ENCODE results near the gene YIPF6. TPM values are rescaled to one million over a fixed set of nuclear protein-coding genes. Genes with fewer than 3 reads are reported as not detected.
A peak's percentile ranks its signal among the peaks of the same experiment; 100 is the strongest.

YIPF6 gene
- total and polyA plus RNA-seq, 8 donors: 38.3 to 54.5 (median 45.6) TPM

DNA sequence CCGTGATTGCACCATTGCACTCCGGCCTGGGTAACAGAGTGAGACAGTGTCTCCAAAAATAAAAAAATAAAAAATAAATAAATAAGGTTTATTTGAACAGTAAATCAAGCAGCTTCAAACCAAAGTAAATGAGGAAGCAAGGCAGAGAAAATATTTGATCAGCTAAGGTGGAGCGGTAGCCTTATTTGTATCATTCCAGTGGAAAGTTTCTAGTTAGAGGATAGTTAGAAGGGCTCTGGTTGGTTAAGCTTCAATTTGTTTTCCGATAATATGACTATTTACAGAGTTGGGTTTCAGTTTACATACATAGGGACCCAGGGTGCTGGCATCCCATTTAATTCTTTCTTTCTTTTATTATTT is 43.7 kb upstream of the YIPF6 start:
- DNase-seq (no peak), ATAC-seq (peak; percentile 65)
- no peak for TF ChIP-seq CTCF (IDR thresholded peaks at IDR 0.05)
- intact Hi-C loops (cut with DNase I): no loop called here
- no peaks in the 10 kb centered on the region for H3K9me3 ChIP-seq
- no peak overlapping the region for H3K27ac ChIP-seq
- no peak overlapping the region for H3K4me3 ChIP-seq
- H3K4me1 ChIP-seq: no peaks in the 10 kb centered on the region
- H3K27me3 ChIP-seq: no peaks in the 10 kb centered on the region
- H3K36me3 ChIP-seq: no peaks in the 10 kb centered on the region

DNA sequence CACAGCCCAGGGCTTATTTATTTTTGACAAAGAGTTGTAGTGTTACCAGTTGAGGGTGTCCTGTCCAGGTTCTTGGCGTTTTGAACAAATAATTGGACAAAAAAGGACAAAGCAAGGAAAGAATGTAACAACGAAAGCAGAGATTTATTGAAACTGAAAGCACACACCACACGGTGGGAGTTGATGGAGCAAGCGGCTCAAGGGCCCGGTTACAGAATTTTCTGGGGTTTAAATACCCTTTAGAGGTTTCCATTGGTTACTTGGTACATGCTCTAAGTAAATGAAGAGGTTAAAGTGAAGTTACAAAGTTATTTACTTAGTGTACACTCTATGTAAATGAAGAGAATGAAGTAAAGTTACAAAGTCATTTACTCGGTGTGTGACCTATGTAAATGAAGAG is 37.8 kb upstream of the YIPF6 start:
- TF ChIP-seq CTCF (IDR thresholded peaks at IDR 0.05): no peak
- Histone ChIP-seq H3K27me3 (no peaks in the 10 kb centered on the region), H3K4me1 (no peaks in the 10 kb centered on the region), H3K36me3 (no peaks in the 10 kb centered on the region), H3K4me3 (no peak overlapping the region), H3K9me3 (no peaks in the 10 kb centered on the region), H3K27ac (peak overlapping the region in 1 of 2 donors; percentile 28)
- no peak for DNase-seq
- ATAC-seq: peak; percentile 27
- intact Hi-C loops (cut with DNase I): loop anchor here in 1 of 2 donors (10.0 kb wide), 1 partner anchor 266 kb away; no protein-coding TSS in a partner anchor

- no peaks in the 10 kb centered on the region for H3K27me3 ChIP-seq
- H3K36me3 ChIP-seq: no peaks in the 10 kb centered on the region
- intact Hi-C loops (cut with DNase I): loop anchor here in 1 of 2 donors (10.0 kb wide), 1 partner anchor 267 kb away; no protein-coding TSS in a partner anchor
- no peak overlapping the region for H3K4me3 ChIP-seq
- H3K9me3 ChIP-seq: no peaks in the 10 kb centered on the region
- H3K4me1 ChIP-seq: no peaks in the 10 kb centered on the region
- DNase-seq (no peak), ATAC-seq (no peak)
- TF ChIP-seq CTCF (IDR thresholded peaks at IDR 0.05): no peak
- peak overlapping the region in 1 of 2 donors; percentile 28 for H3K27ac ChIP-seq
Observed at GRCh38 chrX:68461576-68461975, 37.3 kb upstream of the YIPF6 start.

DNA sequence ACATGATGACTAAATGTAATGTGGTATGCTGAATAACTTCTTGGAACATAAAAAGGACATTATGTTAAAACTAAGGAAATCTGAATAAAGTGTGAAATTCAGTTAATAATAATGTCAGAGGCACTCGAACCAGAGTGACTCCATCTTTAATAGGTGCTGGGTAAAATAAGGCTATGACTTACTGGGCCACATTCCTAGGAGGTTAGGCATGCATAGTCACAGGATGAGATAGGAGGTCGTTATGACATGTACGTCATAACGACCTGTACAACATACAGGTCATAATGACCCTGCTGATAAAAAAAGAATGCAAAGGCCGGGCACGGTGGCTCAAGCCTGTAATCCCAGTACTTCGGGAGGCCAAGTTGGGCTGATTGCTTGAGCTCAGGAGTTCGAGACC is 36.7 kb upstream of the YIPF6 start:
- DNase-seq: no peak
- no peaks in the 10 kb centered on the region for H3K36me3 ChIP-seq
- no peaks in the 10 kb centered on the region for H3K27me3 ChIP-seq
- no peak overlapping the region for H3K4me3 ChIP-seq
- no peak for TF ChIP-seq CTCF (IDR thresholded peaks at IDR 0.05)
- no peaks in the 10 kb centered on the region for H3K4me1 ChIP-seq
- intact Hi-C loops (cut with DNase I): loop anchor here in 1 of 2 donors (10.0 kb wide), 1 partner anchor 267 kb away; no protein-coding TSS in a partner anchor
- no peak overlapping the region for H3K27ac ChIP-seq
- no peaks in the 10 kb centered on the region for H3K9me3 ChIP-seq
- peak; percentile 47 for ATAC-seq

GRCh38 chrX:68462653-68463052 is 36.2 kb upstream of the YIPF6 start:
- Histone ChIP-seq H3K4me1 (no peaks in the 10 kb centered on the region), H3K9me3 (no peaks in the 10 kb centered on the region), H3K4me3 (no peak overlapping the region), H3K27ac (no peak overlapping the region), H3K36me3 (no peaks in the 10 kb centered on the region), H3K27me3 (no peaks in the 10 kb centered on the region)
- ATAC-seq (peak; percentile 46), DNase-seq (peak in 2 of 4 donors; percentile 20 to 39)
- peak; percentile 40 to 45 for TF ChIP-seq CTCF (IDR thresholded peaks at IDR 0.05)
- intact Hi-C loops (cut with DNase I): loop anchor here in 1 of 2 donors (10.0 kb wide), 1 partner anchor 268 kb away; no protein-coding TSS in a partner anchor
